Stimulated activated CD4-positive, alpha-beta T cell treated with anti-CD3 and anti-CD28 coated beads, TNF-alpha, amount 100 ng/mL, for 48 hours (primary cell): ENCODE results near the gene NPM1.
"Not testable (repeated sequence)": the region's sequence is repeated elsewhere in the genome, so short reads cannot be mapped to it uniquely, and the experiment has no call there.

Experiments
- DNase-seq, 3 donors: peaks; one replicate each; pipeline ENCODE4 v3.0.0-alpha.2; 2020; ENCODE audit warnings: low read depth in 3 of 3

NPM1 gene

GRCh38 chr5:171386006-171386671 is 1.5 kb upstream of the NPM1 start:
- DNase-seq, result no peak

GRCh38 chr5:171386861-171387344 is 746 bp upstream of the NPM1 start:
- no peak for DNase-seq

DNA sequence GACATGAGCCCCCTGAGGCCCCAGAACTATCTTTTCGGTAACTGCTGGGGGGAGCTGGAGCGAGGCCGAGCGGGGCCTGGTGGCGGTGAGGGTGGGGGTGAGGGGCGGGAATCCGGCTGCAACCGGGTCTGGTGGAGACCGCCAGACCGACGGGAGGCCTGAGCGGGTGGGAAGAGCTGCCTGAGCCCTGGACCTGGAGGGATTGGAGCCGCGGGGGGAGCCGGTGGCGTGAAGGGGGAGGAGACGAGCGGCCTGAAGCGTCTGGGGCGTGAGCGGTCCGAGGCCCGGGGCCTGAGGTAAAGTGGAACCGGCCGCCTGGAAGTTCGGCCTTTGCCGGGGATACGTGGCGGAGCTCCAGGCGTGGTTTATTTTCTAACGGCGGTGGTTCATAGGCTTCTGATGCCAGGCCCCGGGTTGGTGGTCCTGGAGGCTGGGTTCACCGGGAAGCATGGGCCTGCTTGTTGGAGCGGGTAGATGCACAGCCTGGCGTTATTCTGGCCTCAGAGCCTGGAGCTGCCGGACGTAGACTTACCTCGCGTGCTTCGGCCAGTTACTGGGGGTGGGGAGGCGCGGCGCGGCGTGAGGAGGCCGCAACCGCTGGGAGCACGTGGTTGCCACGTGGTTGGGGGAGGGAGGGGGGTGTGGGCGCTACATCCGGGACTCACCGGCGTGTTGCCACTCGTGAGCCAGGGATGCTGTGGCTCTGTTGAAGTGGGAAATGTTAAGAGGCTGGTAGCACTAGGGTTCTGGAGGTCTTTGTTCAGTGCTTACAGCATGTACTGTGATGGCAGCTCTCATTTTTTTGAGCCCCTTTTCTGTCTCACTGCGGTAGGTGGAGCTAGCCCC is 544 bp downstream of the NPM1 start:
- peak; percentile 69 to 78 (median 75) for DNase-seq

DNA sequence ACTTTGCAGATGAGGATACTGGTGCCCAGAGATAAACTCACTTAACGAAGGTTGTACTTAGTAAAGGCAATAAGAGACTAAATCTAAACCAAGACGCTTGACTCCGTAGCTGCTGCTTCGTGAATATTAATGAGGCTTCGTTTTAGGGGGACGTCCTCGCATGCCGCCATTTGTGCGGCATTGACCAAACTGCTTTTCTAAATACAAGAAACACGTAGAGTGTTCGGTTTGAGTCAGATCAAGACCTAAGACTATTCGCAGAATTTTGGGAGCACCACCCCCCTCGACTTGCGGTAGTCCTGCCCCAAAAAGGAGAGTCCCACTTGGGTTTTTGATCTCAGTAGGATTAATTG is 1.1 kb downstream of the NPM1 start:
- peak in 2 of 3 donors; percentile 19 to 21 for DNase-seq

DNA sequence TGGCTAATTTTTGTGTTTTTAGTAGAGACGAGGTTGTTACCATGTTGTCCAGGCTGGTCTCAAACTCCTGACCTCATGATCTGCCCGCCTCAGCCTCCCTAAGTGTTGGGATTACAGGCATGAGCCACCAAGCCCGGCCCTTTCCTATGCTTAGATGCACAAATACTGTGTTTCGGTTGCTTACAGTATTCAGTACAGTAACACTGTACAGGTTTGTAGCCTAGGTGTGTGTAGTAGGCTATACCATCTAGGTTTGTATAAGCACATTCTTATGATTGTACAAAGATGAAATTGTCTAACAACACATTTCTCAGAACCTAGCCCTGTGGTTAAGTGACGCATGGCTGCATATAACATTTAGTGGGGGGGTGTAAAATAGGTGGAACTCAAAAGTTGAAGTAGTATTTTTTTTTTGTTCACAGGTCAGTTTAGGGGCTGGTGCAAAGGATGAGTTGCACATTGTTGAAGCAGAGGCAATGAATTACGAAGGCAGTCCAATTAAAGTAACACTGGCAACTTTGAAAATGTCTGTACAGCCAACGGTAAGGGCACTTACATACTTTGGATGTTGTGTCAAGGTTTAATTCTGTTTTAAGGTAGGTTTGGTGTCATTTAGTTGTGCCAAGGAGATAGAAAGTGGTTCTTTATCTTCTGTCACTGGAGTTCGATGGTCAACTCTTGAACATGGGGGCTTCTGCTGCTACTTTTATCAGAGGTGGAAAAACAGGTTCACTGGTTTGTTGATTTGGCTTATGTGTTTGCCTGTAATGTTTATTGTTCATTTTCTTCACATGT is 3.4 kb downstream of the NPM1 start:
- no peak for DNase-seq

GRCh38 chr5:171391996-171392577 is 4.4 kb downstream of the NPM1 start:
- DNase-seq, result no peak

DNA sequence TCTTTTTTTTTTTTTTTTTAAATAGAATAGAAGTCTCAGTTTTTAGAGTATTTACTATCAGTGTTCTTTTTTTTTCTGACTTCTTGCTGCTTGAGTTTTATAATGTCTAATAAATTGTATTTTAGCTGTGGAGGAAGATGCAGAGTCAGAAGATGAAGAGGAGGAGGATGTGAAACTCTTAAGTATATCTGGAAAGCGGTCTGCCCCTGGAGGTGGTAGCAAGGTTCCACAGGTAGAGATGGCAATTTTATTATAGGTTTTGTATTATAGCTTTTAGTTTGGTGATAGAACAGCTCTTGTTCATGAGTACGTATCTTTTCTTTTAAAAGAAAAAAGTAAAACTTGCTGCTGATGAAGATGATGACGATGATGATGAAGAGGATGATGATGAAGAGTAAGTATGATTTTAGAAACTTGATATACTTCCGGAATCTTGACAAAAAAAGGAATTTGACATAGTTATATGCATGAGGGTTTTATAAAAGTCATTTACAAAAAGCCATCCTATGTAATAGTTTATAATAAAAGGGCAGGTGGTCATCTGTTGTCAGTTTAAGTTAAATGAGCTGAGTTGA is 5.0 kb downstream of the NPM1 start:
- no peak for DNase-seq

DNA sequence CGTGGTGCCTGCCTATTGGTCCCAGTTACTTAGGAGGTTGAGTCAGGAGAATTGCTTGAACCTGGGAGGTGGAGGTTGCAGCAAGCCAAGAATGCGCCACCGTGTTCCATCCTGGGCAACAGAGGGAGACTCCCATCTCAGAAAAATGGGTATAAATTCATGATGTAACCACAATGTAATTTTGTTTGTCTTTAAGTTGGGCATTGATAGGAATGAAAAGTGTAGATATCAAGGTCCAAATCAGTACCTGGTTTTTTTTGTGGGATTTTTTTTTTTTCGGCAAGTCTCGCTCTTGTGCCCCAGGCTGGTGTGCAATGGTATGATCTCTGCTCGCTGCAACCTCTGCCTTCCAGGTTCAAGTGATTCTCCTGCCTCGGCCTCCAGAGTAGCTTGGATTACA is 7.4 kb downstream of the NPM1 start:
- DNase-seq, result no peak

DNA sequence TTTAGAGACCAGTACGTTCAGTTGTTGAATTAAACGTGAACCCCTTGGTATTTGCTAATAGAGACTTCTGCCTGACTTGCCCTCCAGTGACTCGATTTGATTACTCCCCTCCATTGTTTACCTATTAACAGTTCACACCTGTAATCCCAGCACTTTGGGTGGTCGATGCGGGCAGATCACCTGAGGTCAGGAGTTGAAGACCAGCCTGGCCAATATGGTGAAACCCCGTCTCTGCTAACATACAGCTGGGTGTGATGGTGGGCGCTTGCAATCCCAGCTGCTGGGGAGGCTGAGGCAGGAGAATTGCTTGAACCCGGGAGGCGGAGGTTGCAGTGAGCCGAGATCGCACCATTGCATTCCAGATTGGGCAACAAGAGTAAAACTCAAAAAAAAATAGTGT is 8.9 kb downstream of the NPM1 start:
- not testable (repeated sequence) for DNase-seq

DNA sequence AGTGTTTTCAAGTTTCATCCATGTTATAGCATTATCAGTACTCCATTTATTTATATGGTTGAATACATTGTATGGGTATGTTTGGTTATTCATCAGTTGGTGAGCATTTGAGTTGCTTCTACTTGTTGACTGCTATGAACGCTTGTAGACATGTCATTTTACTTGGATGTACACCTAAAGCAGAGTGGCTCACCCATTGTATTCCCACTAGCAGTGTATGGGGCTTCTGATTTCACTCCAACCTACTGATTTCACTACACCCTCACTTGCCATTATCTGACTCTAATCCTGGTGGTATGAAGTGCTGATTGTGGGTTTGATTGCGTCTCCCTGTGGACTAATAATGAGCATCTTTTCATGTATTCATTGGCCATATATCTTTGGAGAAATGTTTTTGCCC is 9.5 kb downstream of the NPM1 start:
- DNase-seq, result no peak

DNA sequence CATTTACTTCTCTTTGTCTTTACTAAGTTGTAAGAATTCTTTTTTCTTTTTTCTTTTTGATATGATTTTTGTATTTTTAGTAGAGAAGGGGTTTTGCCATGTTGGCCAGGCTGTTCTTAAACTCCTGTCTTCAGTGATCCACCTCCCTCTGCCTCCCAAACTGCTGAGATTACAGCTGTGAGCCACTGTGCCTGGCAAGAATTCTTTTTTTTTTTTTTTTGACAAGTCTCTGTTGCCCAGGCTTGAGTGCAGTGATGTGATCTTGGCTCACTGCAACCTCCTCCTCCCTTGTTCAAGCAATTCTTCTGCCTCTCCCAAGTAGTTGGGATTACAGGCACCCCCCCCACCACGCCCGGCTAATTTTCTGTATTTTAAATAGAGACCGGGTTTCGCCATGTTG is 9.9 kb downstream of the NPM1 start:
- no peak for DNase-seq

DNA sequence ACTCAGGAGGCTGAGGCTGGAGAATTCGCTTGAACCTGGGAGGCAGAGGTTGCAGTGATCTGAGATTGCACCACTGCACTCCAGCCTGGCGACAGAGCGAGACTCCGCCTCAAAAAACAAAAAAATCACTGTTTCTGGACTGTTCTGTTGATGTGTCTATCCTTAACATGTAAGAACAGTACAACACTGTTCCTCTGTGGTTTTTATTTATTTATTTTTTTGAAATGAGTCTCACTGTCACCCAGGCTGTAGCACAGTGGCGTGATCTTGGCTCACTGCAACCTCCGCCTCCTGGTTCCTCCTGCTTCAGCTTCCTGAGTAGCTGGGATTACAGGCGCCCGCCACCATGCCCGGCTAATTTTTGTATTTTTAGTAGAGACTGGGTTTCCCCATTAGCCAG is 11.0 kb downstream of the NPM1 start:
- not testable (repeated sequence) for DNase-seq

DNA sequence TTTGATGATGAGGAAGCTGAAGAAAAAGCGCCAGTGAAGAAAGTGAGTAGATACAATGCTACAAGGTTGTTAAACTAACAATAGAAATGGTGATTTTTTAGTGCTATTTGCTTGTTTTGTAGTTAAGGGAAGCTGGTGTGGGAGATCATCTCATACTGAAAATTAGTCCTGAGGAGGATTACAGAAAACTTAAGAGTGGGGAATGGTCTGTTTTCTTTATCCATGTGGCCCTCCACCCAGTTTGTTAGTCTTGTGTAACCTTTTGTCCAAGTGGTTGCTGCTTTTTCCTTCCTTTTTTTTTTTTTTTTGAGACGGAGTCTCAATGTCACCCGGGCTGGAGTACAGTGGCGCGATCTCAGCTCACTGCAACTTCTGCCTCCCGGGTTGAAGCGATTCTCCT is 12.5 kb downstream of the NPM1 start:
- DNase-seq, result no peak

GRCh38 chr5:171401167-171401947 is 13.7 kb downstream of the NPM1 start:
- DNase-seq, result no peak

DNA sequence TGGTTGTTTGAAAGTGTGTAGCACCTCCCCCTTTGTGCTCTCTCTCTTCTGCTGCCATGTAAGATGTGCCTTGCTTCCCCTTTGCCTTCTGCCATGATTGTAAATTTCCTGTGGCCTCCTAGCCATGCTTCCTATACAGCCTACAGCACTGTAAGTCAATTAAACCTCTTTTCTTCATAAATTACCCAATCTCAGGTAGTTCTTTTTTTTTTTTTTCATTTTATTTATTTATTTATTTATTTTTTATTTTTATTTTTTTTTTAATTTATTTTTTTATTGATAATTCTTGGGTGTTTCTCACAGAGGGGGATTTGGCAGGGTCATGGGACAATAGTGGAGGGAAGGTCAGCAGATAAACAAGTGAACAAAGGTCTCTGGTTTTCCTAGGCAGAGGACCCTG is 15.1 kb downstream of the NPM1 start:
- not testable (repeated sequence) for DNase-seq

DNA sequence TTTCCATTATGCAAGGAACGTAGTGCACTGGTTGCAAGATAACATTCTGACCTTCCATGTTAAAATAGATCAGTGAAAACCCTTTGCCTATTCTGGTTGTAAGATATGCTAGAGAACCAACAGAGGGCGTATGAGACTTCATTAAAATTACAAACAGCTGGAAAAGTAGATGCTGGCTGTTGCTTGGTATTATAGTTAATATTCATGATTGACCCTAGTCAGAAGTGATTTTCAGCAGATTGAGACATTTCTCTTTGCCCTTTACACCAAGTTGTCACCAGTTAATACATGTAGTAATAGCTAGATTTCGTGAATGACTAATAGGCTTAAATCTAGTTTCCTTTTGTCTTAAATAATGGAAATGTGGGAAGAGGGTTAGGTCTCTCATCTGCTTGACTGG is 18.0 kb downstream of the NPM1 start:
- DNase-seq, result no peak

GRCh38 chr5:171407234-171407633 is 19.6 kb downstream of the NPM1 start:
- no peak for DNase-seq

DNA sequence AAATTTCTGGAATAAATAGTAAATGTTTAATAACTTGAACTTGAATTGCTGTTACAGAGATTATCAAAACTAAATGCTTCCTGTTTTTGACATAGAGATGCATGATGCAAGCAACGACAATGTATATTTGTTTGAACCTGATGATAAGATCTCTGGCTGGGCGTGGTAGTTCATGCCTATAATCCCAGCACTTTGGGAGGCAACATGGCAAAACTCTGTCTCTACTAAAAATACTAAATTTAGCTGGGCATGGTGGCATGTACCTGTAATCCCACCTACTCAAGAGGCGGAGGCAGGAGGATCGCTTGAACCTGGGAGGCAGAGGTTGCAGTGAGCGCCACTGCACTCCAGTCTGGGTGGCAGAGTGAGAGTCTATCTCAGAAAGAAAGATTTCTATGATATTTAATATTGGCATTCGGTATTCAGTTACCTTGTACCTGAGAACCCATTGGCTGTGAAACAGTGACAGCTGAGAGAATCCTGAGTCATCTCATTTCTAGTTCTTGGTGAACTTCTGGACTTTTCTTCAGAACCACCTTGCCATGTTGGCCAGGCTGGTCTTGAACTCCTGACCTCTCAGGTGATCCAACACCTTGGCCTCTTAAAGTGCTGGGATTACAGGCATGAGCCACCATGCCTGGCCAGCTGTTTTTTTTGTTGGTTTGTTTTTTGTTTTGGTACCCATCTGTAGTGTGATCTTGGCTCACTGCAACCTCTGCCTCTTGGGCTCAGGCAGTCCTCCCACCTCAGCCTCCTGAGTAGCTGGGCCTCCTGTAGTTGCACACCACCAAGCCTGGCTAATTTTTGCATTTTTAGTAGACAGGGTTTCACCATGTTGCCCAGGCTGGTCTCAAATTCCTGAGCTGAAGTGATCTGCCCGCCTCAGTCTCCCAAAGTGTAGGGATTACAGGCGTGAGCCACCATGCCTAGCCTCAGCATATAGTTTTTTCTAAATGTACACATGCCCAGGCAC is 21.8 kb downstream of the NPM1 start:
- no peak for DNase-seq

DNA sequence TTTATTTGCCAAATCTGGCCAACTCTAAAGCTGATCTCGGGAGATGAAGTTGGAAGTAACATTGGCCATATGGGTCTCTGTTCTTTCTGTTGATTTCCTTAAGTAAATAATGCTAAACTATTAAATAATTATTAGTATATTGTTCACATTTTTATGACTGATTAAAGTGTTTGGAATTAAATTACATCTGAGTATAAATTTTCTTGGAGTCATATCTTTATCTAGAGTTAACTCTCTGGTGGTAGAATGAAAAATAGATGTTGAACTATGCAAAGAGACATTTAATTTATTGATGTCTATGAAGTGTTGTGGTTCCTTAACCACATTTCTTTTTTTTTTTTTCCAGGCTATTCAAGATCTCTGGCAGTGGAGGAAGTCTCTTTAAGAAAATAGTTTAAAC is 22.5 kb downstream of the NPM1 start:
- DNase-seq, result no peak

DNA sequence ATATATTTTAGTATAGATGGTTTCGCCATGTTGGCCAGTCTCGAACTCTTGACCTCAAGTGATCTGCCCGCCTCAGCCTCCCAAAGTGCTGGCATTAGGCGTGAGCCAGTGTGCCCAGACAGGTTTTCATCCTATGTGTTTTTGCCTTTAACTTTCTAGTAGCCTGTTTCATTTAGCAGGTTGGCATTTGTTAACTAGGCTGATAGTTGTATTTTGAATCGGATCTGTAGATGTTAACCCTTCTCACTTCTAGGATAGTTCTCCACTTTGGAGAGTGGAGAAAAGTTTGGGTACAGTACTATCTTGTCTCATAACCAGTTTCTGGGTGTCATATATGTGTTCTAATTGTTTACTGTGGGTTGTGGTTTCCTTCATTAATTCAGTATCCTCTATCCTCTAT is 24.5 kb downstream of the NPM1 start:
- no peak for DNase-seq
